Measurements from ENCODE around the gene CSMD2. TPM values are rescaled to one million over a fixed set of nuclear protein-coding genes. Genes with fewer than 3 reads are reported as not detected.

The CSMD2 gene
- total RNA-seq, 6 donors from 2014 or later = 0.39 to 1.0 (median 0.52) TPM

GRCh38 chr1:33656467-33657005, 508.5 kb downstream of the CSMD2 start:
- Histone ChIP-seq H3K27me3 (no peaks in the 10 kb centered on the region), H3K27ac (no peak overlapping the region), H3K4me3 (no peak overlapping the region), H3K4me1 (no peaks in the 10 kb centered on the region), H3K9me3 (no peaks in the 10 kb centered on the region), H3K36me3 (no peaks in the 10 kb centered on the region)
- DNase-seq = no peak
- TF ChIP-seq CTCF (IDR thresholded peaks at IDR 0.05) (no peak), POLR2AphosphoS5 (IDR thresholded peaks at IDR 0.05) (no peak), POLR2A (IDR thresholded peaks at IDR 0.05) (no peak), EP300 (IDR thresholded peaks at IDR 0.05) (no peak)
- 83 to 89% methylated on average over 2 to 3 of the region's 3 CpGs for WGBS, 2 donors
- peak in 1 of 2 donors; percentile 14 for ATAC-seq (ENCODE audit: low FRiP score in 2 of 2)

GRCh38 chr1:33655496-33655895, 509.5 kb downstream of the CSMD2 start:
- no peaks in the 10 kb centered on the region for H3K9me3 ChIP-seq
- H3K4me1 ChIP-seq = no peaks in the 10 kb centered on the region
- 54 to 66% methylated on average over 7 of the region's 7 CpGs for WGBS, 2 donors
- no peak for DNase-seq
- no peaks in the 10 kb centered on the region for H3K36me3 ChIP-seq
- H3K27ac ChIP-seq = no peak overlapping the region
- TF ChIP-seq EP300 (IDR thresholded peaks at IDR 0.05) (no peak), POLR2AphosphoS5 (IDR thresholded peaks at IDR 0.05) (no peak)
- H3K4me3 ChIP-seq = no peak overlapping the region
- no peaks in the 10 kb centered on the region for H3K27me3 ChIP-seq
- ATAC-seq (ENCODE audit: low FRiP score in 2 of 2) = no peak

- H3K27ac ChIP-seq = no peak overlapping the region
- WGBS, 2 donors = 56 to 63% methylated on average over 6 to 7 of the region's 7 CpGs
- no peak overlapping the region for H3K4me3 ChIP-seq
- no peaks in the 10 kb centered on the region for H3K9me3 ChIP-seq
- no peaks in the 10 kb centered on the region for H3K27me3 ChIP-seq
- H3K36me3 ChIP-seq = no peaks in the 10 kb centered on the region
- TF ChIP-seq EP300 (IDR thresholded peaks at IDR 0.05) (no peak), CTCF (IDR thresholded peaks at IDR 0.05) (peak in 3 of 6 experiments; percentile 16 to 35 (median 25)), POLR2A (IDR thresholded peaks at IDR 0.05) (no peak), POLR2AphosphoS5 (IDR thresholded peaks at IDR 0.05) (no peak)
- H3K4me1 ChIP-seq = no peaks in the 10 kb centered on the region
- peak in 1 of 2 donors; percentile 45 for ATAC-seq (ENCODE audit: low FRiP score in 2 of 2)
- no peak for DNase-seq
Measured at GRCh38 chr1:33654267-33654834, 510.7 kb downstream of the CSMD2 start.

- Histone ChIP-seq H3K27ac (no peak overlapping the region), H3K9me3 (no peaks in the 10 kb centered on the region), H3K36me3 (no peaks in the 10 kb centered on the region), H3K4me3 (no peak overlapping the region), H3K27me3 (no peaks in the 10 kb centered on the region), H3K4me1 (no peaks in the 10 kb centered on the region)
- WGBS, 2 donors = 91 to 97% methylated on average over 12 of the region's 12 CpGs
- TF ChIP-seq POLR2AphosphoS5 (IDR thresholded peaks at IDR 0.05) = no peak
- no peak for TF ChIP-seq POLR2A (IDR thresholded peaks at IDR 0.05)
- TF ChIP-seq CTCF (IDR thresholded peaks at IDR 0.05) = no peak
- no peak for TF ChIP-seq EP300 (IDR thresholded peaks at IDR 0.05)
- DNase-seq (no peak), ATAC-seq (ENCODE audit: low FRiP score in 2 of 2) (no peak)
Measured at GRCh38 chr1:33653226-33653625, 511.8 kb downstream of the CSMD2 start.

GRCh38 chr1:33650708-33651107, 514.3 kb downstream of the CSMD2 start:
- H3K9me3 ChIP-seq = no peaks in the 10 kb centered on the region
- H3K4me1 ChIP-seq = no peaks in the 10 kb centered on the region
- DNase-seq (no peak), ATAC-seq (ENCODE audit: low FRiP score in 2 of 2) (no peak)
- no peaks in the 10 kb centered on the region for H3K36me3 ChIP-seq
- no peak overlapping the region for H3K27ac ChIP-seq
- WGBS, 2 donors = 78 to 82% methylated on average over 3 of the region's 3 CpGs
- H3K27me3 ChIP-seq = no peaks in the 10 kb centered on the region
- no peak overlapping the region for H3K4me3 ChIP-seq
- TF ChIP-seq POLR2AphosphoS5 (IDR thresholded peaks at IDR 0.05) = no peak
- TF ChIP-seq POLR2A (IDR thresholded peaks at IDR 0.05) = no peak
- no peak for TF ChIP-seq EP300 (IDR thresholded peaks at IDR 0.05)
- TF ChIP-seq CTCF (IDR thresholded peaks at IDR 0.05) = no peak

All from upper lobe of left lung (tissue), 6 donors.